Putamen (tissue), 1 donor: ENCODE measurements around the gene ADA.

Experiments used
- DNase-seq: peaks from one replicate; pipeline ENCODE4 v3.0.0-alpha.2; 2016; ENCODE audit warnings: low spot score

Gene ADA

GRCh38 chr20:44644667-44645131 is 6.8 kb downstream of the ADA start:
- DNase-seq: no peak

- no peak for DNase-seq
Measured at GRCh38 chr20:44644230-44644617, 7.3 kb downstream of the ADA start.

GRCh38 chr20:44643596-44644229 is 7.8 kb downstream of the ADA start:
- no peak for DNase-seq

- no peak for DNase-seq
Measured at GRCh38 chr20:44643154-44643519, 8.4 kb downstream of the ADA start.

- DNase-seq: peak; percentile 64
Measured at GRCh38 chr20:44642203-44643153, 9.0 kb downstream of the ADA start.

- DNase-seq: no peak
Measured at GRCh38 chr20:44641325-44641724, 10.2 kb downstream of the ADA start.

GRCh38 chr20:44640522-44640921 is 11.0 kb downstream of the ADA start:
- DNase-seq: no peak

- no peak for DNase-seq
Measured at GRCh38 chr20:44637522-44638372, 13.8 kb downstream of the ADA start.

- DNase-seq: no peak
Measured at GRCh38 chr20:44637042-44637441, 14.5 kb downstream of the ADA start.

GRCh38 chr20:44635877-44636276 is 15.6 kb downstream of the ADA start:
- DNase-seq: no peak

- DNase-seq: no peak
Measured at GRCh38 chr20:44633872-44634600, 17.5 kb downstream of the ADA start.

- DNase-seq: no peak
Measured at GRCh38 chr20:44633187-44633810, 18.2 kb downstream of the ADA start.

GRCh38 chr20:44632103-44632752 is 19.3 kb downstream of the ADA start:
- no peak for DNase-seq

GRCh38 chr20:44630297-44630696 is 21.2 kb downstream of the ADA start:
- DNase-seq: no peak

- DNase-seq: no peak
Measured at GRCh38 chr20:44629542-44629941, 22.0 kb downstream of the ADA start.

GRCh38 chr20:44629017-44629385 is 22.5 kb downstream of the ADA start:
- no peak for DNase-seq

GRCh38 chr20:44627364-44628010 is 24.0 kb downstream of the ADA start:
- DNase-seq: no peak

- DNase-seq: no peak
Measured at GRCh38 chr20:44626278-44626677, 25.2 kb downstream of the ADA start.

GRCh38 chr20:44625361-44625760 is 26.1 kb downstream of the ADA start:
- DNase-seq: no peak

- no peak for DNase-seq
Measured at GRCh38 chr20:44624743-44625271, 26.7 kb downstream of the ADA start.
